IPS-18c (cell line): Measurements from ENCODE around the gene MEX3C.

ENCODE experiments used
- H3K4me3 ChIP-seq: 2 replicates; pipeline ENCODE4 v1.7.0; 2013; ENCODE audit warnings: low read depth, mild to moderate bottlenecking, low read length, moderate library complexity; ENCODE audit not compliant: insufficient read depth
- H3K9me3 ChIP-seq: one replicate; pipeline ENCODE4 v1.6.1; 2013; ENCODE audit warnings: mild to moderate bottlenecking, low read length, moderate library complexity; ENCODE audit not compliant: control insufficient read depth, insufficient read depth

The MEX3C gene

GRCh38 chr18:51165296-51165695 is 32.2 kb downstream of the MEX3C start:
- H3K9me3 ChIP-seq = no peaks in the 10 kb centered on the region
- no peak overlapping the region for H3K4me3 ChIP-seq

DNA sequence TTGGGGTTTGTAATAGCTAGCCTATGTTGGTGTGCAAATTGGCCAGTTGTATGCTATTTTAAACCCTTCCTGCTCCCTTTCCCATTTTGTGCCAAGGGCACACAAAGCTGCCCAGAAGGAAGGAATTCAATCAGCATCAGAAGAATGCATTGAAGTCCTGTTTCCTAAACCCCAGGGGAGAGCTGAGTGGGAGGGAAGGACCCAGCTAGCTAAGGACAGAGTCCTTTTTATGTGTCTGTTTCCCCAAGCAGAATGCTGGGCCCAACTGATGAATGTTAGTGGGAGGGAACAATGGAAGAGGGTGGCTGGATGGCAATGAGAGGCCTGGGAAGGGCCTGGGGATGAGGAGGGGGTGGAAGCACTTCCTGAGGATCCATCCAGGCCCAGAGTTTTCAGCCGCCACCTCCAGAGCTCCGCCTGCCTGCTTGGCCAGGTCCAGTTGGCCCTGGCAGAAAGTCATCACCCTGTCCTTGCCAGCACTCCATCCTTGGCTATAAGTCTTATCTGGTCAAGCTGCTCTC is 32.7 kb downstream of the MEX3C start:
- no peaks in the 10 kb centered on the region for H3K9me3 ChIP-seq
- H3K4me3 ChIP-seq = no peak overlapping the region

- H3K4me3 ChIP-seq = no peak overlapping the region
Measured at GRCh38 chr18:51164342-51164741, 33.1 kb downstream of the MEX3C start.

DNA sequence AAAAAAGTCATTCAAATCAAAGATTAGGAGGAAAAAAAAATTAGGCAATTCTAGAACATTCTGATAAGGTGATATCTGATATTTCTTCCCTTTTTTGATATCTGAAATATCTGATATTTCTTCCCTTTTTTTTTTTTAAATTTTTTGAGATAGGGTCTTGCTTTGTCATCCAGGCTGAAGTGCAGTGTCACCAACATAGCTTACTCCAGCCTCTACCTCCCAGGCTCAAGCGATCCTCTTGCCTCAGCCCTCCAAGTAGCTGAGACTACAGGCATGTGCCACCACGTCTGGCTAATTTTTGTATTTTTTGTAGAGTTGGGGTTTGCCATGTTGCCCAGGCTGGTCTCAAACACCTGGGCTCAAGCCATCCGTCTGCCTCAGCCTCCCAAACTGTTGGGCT is 33.9 kb downstream of the MEX3C start:
- H3K4me3 ChIP-seq = no peak overlapping the region
- no peaks in the 10 kb centered on the region for H3K9me3 ChIP-seq

More at GRCh38 chr18:51164342-51164741, 33.1 kb downstream of the MEX3C start:
- no peaks in the 10 kb centered on the region for H3K9me3 ChIP-seq

- Histone ChIP-seq H3K4me3 (no peak overlapping the region), H3K9me3 (no peaks in the 10 kb centered on the region)
Measured at GRCh38 chr18:51162617-51163016, 34.9 kb downstream of the MEX3C start.

DNA sequence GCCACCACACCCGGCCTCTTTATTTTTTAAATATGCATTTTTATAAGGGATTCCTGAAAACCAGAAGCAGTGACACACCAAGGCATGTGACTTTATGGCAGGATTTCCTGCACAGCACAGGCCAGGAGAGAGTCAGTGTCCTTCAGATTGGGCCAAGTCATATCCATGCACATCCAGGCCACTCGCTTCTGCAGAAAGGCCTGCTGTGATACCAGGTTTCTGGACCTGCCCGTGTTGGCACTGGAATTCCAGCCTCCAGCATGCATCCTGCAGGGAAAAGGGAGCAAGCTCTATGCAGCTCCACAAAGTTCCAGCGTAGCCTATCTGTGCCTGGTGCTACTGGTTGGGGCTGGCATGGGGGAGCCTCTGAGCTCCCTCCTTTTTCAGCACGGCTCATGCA is 36.8 kb downstream of the MEX3C start:
- H3K9me3 ChIP-seq = no peaks in the 10 kb centered on the region
- no peak overlapping the region for H3K4me3 ChIP-seq

- H3K9me3 ChIP-seq = no peaks in the 10 kb centered on the region
- no peak overlapping the region for H3K4me3 ChIP-seq
Measured at GRCh38 chr18:51157215-51157614, 40.3 kb downstream of the MEX3C start.

GRCh38 chr18:51154431-51155063 is 42.9 kb downstream of the MEX3C start:
- Histone ChIP-seq H3K4me3 (no peak overlapping the region), H3K9me3 (peaks cover 4% of the 10 kb centered on the region)

DNA sequence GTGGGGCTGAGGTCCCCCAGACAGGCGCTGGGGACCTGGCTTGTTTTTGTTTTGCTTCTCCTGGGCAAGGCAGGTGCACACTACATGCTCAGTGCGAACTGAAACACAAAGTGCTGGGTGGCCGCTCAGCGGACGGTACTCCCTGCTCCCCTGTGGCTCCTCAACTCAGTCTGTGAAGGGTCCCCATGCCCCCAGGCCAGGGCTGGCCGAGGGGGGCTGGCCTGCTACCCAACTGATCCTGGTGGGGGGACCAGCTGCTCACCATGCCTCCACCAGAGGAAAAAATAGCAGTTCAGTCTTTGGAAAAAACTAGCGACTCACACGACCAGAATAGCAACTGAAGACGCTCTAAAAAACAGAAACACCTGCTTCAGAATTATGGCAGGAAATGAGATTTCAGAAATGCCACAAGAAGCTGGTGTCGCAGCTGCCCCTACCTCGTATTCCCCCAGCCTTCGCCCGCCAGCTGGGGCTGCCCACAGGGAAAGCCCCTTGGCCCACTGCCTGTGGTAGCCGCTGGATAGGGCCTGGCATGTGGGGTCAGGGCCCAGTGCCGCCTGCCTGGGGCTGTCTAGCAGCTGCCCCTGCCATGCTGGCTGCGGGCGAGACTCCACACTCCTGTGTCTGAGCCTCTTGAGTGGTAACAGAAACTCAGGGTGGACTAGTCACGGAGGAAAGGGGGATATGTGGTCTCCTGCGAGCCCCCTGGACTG is 43.7 kb downstream of the MEX3C start:
- H3K9me3 ChIP-seq = peaks cover 4% of the 10 kb centered on the region
- no peak overlapping the region for H3K4me3 ChIP-seq

DNA sequence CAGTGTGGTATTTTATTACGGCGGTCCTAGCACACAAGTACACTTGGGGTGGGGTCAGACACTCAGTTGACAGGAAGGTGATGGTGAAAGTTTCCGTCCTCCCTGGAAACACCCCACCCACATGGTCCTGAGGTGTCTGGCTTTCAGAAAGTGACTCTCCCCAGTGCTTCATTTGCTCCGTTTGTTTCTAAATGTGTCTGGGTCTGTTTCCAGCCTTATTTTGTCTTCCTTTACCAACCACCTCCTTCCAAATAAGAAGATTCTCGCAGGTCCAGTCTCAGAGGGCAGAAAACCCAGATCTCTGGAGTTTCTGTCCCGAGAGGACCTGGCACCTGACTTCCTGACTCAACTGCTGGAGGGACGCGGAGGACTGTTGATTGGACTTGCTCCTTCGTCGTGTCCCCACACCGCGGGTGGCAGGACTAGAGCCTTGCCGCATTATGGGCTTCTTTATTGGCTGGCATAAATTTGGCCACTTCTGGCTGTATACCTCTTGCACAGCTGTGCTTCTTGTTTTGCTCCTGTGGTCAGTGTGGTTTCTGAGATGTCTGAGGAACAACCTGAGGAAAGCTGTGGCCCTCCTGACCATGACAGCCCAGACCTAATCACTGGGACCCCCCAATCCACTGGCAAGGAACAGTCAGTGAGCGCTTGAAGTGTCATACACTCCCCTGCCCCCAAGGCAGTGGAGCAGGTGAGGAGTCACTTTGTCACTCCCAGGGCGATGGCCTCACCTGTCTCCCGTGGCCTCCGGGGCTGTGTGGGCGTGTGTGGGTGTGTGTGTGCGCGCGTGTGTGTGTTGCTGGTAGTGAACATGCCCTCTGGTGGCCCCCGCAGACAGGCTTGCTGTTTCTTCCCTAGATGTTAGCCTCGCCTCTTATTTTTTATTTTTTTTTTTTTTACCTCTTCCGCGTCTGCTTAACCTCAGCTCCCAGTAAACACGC is 45.6 kb downstream of the MEX3C start:
- Histone ChIP-seq H3K9me3 (peaks cover 4% of the 10 kb centered on the region), H3K4me3 (no peak overlapping the region)

- Histone ChIP-seq H3K4me3 (no peak overlapping the region), H3K9me3 (peaks cover 4% of the 10 kb centered on the region)
Measured at GRCh38 chr18:51151185-51151567, 46.3 kb downstream of the MEX3C start.

- Histone ChIP-seq H3K4me3 (no peak overlapping the region), H3K9me3 (peaks cover 4% of the 10 kb centered on the region)
Measured at GRCh38 chr18:51150113-51150700, 47.3 kb downstream of the MEX3C start.

DNA sequence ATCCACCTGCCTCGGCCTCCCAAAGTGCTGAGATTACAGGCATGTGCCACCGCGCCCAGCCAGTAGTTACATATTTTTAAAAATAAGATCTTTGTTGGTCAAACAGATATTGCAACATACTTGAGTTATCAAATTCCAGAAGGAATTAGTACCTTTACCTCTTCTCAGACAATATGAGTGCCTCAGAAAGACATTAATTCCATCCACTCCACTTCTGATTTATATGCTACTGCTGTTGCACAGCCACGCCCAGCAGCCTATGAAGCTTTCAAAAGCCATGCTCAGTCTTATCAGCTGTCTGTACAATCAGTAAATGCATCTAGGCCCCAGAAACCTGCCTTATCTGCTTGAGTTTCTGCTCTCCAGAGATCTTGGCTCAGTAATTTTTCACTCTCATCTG is 47.8 kb downstream of the MEX3C start:
- H3K4me3 ChIP-seq = no peak overlapping the region
- peaks cover 4% of the 10 kb centered on the region for H3K9me3 ChIP-seq

DNA sequence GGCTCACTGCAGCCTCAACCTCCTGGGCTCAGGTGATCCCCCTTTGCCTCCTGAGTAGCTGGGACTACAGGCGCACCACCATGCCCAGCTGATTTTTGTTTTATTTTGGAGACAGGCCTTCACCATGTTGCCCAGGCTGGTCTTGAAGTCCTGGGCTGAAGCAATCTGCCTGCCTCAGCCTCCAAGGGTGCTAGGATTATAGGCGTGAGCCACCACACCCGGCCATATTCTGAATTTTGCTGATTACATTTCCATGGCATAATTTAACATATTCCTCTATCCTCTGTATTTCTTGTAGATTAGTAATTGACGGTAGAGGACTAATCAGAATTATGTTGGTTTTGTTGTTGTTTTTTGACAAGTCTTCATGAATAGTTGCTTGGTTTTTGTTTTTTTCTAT is 50.6 kb downstream of the MEX3C start:
- Histone ChIP-seq H3K9me3 (peaks cover 4% of the 10 kb centered on the region), H3K4me3 (no peak overlapping the region)

GRCh38 chr18:51138936-51139335 is 58.5 kb downstream of the MEX3C start:
- H3K4me3 ChIP-seq = no peak overlapping the region
- no peaks in the 10 kb centered on the region for H3K9me3 ChIP-seq

DNA sequence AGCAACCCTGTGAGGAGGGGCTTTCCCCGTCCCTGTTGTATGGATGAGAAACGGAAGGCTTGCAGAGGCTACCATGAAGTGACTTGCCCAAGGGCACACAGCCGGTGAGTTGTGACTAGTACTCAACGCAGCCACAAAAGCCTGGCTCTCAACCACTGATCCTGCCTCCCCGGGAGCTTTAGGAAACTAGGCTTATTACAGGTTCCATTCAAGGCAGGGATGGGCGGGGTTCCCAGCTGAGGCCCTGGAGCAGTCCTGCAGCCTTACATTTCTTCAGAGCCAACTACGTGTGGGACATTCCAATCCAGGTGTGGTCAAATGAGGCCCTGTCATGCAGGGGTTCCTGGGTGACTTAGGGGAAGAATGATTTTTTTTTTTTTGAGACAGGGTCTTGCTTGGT is 59.6 kb downstream of the MEX3C start:
- no peak overlapping the region for H3K4me3 ChIP-seq
- no peaks in the 10 kb centered on the region for H3K9me3 ChIP-seq

DNA sequence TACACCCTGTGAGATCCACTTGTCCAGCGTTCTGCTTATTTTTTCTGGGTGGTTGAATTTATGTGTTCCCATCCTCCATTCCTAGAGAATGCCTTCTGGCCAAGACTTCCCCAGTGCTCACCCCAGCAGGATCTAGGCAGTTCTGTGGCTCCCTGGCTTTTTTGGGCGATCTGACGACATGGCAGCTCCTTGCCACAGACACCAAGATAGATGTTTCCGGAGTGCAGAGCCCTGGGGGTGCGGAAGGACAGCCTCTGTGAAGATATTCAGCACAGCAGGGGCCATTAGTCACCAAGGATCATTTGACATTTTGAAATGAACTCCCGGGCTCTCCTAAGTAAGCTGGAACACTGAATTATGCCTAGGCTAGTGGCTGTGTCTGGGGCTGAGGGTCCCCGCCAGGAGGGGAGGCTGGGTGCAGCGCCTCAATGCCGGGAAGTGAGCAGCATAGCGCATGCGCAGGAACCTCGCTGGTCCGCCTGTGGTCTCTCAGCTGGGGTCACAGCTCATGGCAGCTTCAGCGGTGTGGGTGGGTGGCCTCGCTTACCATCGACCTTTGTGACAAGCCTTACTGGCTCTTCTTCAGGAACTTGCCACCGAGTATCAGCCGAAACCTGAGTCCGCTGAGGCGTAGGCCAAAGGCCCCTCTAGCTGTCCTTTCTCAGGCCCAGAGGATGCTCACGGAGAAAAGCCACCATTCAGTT is 60.3 kb downstream of the MEX3C start:
- no peak overlapping the region for H3K4me3 ChIP-seq
- no peaks in the 10 kb centered on the region for H3K9me3 ChIP-seq
